GM19043 (cell line): Measurements from ENCODE around the gene HAGH.

ENCODE experiments used
- ATAC-seq: cut with Tn5 transposase; IDR thresholded peaks from one replicate; pipeline ENCODE4 v1.9.1; 2021; ENCODE audit warnings: low read depth; ENCODE audit not compliant: unreplicated experiment

HAGH gene

GRCh38 chr16:1788095-1788707 lies 38.4 kb downstream of the HAGH start:
- no peak for ATAC-seq

- ATAC-seq: no peak
Observed at GRCh38 chr16:1787322-1788094, 39.1 kb downstream of the HAGH start.

DNA sequence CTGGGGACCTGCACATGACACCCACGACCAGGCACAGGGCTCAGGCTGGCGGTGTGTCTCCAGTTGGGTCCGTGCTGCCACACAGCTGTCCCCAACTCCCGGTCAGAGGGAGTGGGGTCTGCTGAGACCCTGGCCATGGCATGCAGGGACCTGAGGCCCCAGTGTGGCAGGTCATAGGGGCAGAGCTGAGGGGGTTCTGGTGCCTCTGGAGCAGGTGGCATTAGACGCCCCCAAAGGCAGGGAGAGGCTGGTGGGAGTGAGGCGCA lies 39.6 kb downstream of the HAGH start:
- ATAC-seq: no peak

- no peak for ATAC-seq
Observed at GRCh38 chr16:1786242-1787055, 40.2 kb downstream of the HAGH start.

- no peak for ATAC-seq
Observed at GRCh38 chr16:1785846-1786170, 40.8 kb downstream of the HAGH start.

DNA sequence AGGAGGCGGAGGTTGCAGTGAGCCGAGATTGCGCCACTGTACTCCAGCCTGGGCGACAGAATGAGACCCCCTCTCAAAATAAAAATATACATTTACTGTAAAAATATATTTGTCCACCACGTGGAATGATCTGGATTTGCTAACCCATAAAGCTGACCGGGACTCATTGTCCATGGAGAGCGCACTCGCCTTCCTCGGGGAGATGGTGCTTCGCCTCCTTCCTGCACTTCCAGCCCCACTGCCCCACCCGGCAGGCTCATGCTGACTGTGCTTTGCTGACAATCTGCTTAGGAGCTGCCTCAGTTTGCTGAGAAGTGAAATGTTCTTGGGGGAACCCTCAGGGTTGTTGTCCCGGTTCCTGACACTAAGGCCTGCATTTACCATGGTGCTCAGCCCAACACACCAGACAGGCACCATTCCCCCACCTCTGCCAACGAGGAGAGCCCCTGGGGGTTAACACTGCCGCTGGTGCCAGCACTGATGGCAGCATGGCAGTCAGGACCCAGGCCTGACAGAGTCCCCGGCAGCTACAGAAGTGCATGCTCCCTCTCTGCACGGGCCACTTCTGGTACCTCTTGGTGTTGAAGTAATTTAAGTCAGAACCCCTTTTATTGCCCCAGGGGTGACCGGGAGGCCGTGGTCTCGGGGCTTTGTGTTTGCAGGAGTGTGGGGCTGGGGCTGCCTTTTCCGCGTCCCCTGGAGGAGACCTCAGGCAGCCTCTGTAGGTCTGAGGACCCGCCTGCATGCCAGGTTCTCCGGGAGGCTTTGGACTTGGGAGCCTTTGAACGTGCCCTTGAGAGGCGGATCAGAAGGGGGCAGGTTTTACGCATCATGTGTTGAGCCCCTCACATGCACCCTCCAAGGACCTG lies 41.4 kb downstream of the HAGH start:
- ATAC-seq: no peak

DNA sequence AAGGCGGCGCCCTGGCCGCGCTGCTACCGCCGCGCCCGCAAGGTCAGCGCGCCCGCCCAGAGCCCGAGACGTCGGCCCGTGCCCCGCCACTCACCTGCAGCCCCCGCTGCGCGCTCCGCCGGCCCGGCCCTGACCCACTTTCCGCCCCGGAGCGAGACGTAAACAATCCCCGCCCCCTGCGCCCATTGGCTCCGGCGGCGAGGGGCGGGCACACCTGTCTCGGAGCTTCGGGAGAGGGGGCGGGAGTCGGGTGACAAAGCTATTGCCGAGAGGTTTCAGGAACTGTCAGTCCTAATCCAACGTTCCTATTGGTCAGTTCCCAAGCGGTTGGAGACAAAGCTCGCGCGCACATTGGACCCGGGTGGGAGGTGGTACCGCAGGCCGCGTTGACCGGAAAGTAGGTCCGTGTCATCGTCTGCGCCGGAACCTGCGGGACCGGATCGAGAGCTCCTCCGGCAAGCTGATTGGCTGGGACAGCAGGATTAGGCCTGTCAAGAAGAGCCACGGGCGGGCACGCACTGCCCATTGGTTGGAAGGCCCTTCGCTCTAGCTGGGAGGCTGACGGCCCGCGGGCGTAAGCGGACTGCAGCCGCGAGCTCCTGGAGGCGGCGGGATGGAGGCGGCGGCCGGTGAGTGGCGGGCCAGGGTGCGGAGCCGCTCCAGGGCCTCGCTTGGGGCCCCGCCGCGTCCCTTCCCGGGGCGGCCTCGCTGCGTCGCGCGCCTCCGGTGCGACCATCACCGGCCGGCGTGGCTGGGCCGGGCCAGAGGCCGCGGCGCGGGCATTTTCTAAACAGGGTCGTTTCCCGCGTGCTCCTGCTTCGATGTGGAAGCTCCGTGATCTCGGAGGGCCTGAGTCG lies 44.0 kb downstream of the HAGH start, which contains the start of the genes NUBP2 and SPSB3:
TSS of gene NUBP2 (plus strand) at position 553 of the 857 bp plus-strand sequence. CDS start at position 614, 61 bp downstream.
TSS of gene SPSB3 (minus strand) at position 164 of the 857 bp plus-strand sequence. CDS start 1,088 bp downstream, outside the sequence.
- ATAC-seq: peak; percentile 87

GRCh38 chr16:1781758-1782407 lies 44.7 kb downstream of the HAGH start:
- no peak for ATAC-seq

GRCh38 chr16:1781254-1781653 lies 45.4 kb downstream of the HAGH start:
- ATAC-seq: no peak

DNA sequence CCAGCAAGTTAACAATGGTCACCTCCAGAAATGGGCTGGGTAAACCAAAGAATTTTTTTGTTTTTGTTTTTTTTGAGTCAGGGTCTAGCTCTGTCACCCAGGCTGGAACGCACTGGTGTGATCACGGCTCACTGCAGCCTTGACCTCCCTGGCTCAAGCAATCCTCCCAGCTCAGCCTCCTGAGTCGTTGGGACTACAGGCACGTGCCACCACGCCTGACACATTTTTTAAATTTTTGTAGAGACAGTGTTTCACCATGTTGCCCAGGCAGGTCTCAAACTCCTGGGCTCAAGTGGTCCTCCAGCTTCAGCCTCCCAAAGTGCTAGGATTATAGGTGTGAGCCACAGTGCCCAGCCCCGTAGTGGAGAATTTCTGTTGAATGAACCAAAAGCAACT lies 46.0 kb downstream of the HAGH start:
- no peak for ATAC-seq

- no peak for ATAC-seq
Observed at GRCh38 chr16:1779741-1780676, 46.6 kb downstream of the HAGH start.

DNA sequence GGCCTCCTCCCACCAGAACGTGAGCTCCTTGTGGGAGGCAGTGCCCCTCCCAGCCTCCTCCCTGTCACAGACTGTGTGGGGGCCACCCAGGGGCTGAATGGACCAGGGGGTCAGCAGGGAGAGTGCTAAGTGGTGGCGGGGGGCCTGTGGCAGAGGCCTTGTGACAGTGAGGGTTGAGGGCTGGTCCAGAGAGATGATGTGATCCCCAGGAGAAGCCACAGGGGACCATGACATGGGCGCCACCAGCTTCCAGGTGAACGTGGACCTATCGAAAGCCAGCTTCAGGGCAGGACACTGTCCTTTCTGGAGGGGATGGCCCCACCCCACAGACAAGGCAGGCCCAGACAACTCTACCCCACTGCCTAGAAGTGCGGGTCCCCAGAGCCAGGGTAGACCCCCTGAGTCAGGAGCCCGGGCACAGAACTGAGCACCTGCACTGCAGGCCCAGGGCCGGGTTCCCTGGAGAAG lies 47.4 kb downstream of the HAGH start:
- no peak for ATAC-seq

- ATAC-seq: no peak
Observed at GRCh38 chr16:1778200-1779179, 48.1 kb downstream of the HAGH start.

GRCh38 chr16:1777375-1778199 lies 49.0 kb downstream of the HAGH start:
- no peak for ATAC-seq

- ATAC-seq: no peak
Observed at GRCh38 chr16:1776991-1777374, 49.6 kb downstream of the HAGH start.

DNA sequence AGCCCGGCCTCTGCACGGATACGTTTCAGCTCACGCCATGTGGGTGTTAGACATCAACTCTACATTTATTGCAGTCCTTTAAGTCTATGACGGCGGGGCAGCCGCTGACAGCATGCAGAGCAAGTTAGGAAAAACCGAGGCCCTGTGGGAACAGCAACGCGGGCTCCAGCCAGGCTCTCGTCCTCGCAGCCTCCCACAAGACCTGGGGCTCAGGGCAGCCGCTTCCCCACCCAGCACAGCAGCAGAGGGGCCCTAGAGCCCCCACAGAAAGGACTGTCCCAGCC lies 50.0 kb downstream of the HAGH start:
- no peak for ATAC-seq
